Activated gamma-delta T cell (primary cell): ENCODE results near the gene KRTAP5-2.

ENCODE experiments used
- DNase-seq: peaks from one replicate; lab custom pipeline; 2025; lab: John Stamatoyannopoulos, UW

The KRTAP5-2 gene

DNA sequence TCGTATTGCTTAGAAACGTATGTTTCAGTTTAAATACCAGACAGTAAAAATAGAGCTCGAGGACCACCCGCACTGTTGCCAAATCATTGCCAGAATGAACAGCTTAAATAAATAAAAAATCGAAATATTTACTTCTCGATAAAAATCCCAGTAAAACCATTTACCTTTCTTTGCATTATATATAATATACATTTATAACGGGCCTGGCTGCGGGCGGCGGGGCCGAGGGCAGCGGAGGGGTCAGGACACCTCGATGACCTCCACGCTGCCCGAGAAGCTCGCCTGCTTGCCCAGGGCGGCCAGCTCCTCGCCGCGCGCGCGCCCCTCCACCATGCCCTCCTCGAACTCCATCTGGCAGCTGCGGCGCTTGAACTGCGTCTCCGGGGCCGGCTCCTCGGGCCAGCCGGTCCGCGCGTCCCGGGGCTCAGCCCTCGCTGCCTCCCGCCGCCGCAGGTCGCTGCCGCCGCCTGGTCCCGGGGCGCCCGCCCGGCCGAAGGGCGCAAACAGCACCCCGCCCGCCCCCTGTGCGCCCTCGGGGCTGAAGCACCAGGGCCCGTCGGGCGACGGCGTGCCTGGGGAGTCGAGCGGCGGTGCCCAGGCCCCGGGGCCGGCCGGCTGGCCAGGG, 41.7 kb downstream of the KRTAP5-2 start:
- no peak for DNase-seq

GRCh38 chr11:1555713-1556153, 42.4 kb downstream of the KRTAP5-2 start:
- DNase-seq = no peak

- DNase-seq = no peak
Observed at GRCh38 chr11:1554981-1555712, 42.9 kb downstream of the KRTAP5-2 start.

- DNase-seq = no peak
Observed at GRCh38 chr11:1553808-1554594, 44.1 kb downstream of the KRTAP5-2 start.

- DNase-seq = no peak
Observed at GRCh38 chr11:1549338-1550330, 48.5 kb downstream of the KRTAP5-2 start.

GRCh38 chr11:1548221-1549070, 49.6 kb downstream of the KRTAP5-2 start:
- DNase-seq = no peak

DNA sequence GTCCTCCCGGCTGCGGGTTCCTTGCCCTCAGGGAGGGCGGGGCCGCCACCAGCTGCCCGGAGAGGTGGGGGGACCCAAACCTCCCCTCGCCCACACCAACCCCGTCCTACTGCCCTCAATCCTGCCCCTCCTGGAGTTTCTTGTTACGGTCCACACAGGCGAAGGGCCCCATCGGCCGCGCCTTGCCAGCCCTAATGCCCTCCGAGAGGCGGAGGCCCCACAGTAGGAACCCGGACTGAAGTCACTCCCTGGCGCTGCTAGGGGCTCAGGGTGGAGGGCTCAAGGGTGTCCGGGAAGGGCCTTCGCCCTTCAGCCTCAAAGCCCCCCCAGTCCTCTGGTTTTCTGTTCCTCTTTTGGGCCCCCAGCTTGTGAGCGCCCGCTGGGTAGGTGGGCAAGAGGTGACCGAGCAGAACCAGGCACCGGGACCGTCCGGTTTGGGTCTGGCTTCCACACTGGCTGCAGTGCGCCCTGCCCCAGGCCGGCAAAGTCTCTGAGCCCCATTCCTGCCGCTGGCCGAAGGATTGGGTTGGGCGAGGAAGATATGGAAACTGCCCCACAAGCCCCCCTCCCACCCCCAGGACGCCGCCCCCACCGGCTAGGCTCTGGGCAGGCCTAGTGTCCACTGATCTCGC, 50.5 kb downstream of the KRTAP5-2 start:
- DNase-seq = no peak
